MG63 (cell line): ENCODE data around the gene OR2V1. TPM values are rescaled to one million over a fixed set of nuclear protein-coding genes. Genes with fewer than 3 reads are reported as not detected.
"Not testable (repeated sequence)": the region's sequence is repeated elsewhere in the genome, so short reads cannot be mapped to it uniquely, and the experiment has no call there.

ENCODE experiments used
- DNase-seq: peaks from one replicate; pipeline ENCODE4 v3.0.0-alpha.2; 2020
- H3K27me3 ChIP-seq: fragments of 250-450 bp; sonication (Bioruptor Pico); 2 replicates; pipeline ENCODE4 v1.5.1; 2020; ENCODE audit warnings: mild to moderate bottlenecking, moderate library complexity
- H3K36me3 ChIP-seq: fragments of 250-450 bp; sonication (Bioruptor Pico); 2 replicates; pipeline ENCODE4 v1.5.1; 2020; ENCODE audit warnings: mild to moderate bottlenecking, moderate library complexity
- H3K4me3 ChIP-seq: fragments of 250-450 bp; sonication (Bioruptor Pico); 2 replicates; pipeline ENCODE4 v1.5.1; 2020; ENCODE audit warnings: mild to moderate bottlenecking, moderate library complexity
- H3K9me3 ChIP-seq: fragments of 250-450 bp; sonication (Bioruptor Pico); 2 replicates; pipeline ENCODE4 v1.5.1; 2020; ENCODE audit warnings: mild to moderate bottlenecking, moderate library complexity
- total RNA-seq: library from RNA; depleted of rRNA; stranded (reverse); fragments of >200 nt; shearing (Covaris generic); gene quantifications from 2 replicates; pipeline ENCODE4 v1.2.3, GENCODE V29; 2014; ENCODE audit warnings: low replicate concordance

Gene OR2V1
- total RNA-seq, 1 experiment from 2014 or later, result not detected

GRCh38 chr5:181140766-181141165 is 9.8 kb upstream of the OR2V1 start:
- Histone ChIP-seq H3K4me3 (no peak overlapping the region), H3K27me3 (peaks cover 30% of the 10 kb centered on the region), H3K36me3 (no peaks in the 10 kb centered on the region), H3K9me3 (peaks cover 23% of the 10 kb centered on the region)
- no peak for DNase-seq

GRCh38 chr5:181138258-181138657 is 7.3 kb upstream of the OR2V1 start:
- H3K9me3 ChIP-seq, result peaks cover 10% of the 10 kb centered on the region
- DNase-seq, result no peak
- H3K27me3 ChIP-seq, result peaks cover 17% of the 10 kb centered on the region
- no peaks in the 10 kb centered on the region for H3K36me3 ChIP-seq
- no peak overlapping the region for H3K4me3 ChIP-seq

- H3K9me3 ChIP-seq, result peaks cover 9% of the 10 kb centered on the region
Measured at GRCh38 chr5:181136361-181136955, 5.5 kb upstream of the OR2V1 start.

GRCh38 chr5:181134259-181134658 is 3.3 kb upstream of the OR2V1 start:
- peaks cover 9% of the 10 kb centered on the region for H3K9me3 ChIP-seq
- no peak overlapping the region for H3K4me3 ChIP-seq
- peaks cover 13% of the 10 kb centered on the region for H3K27me3 ChIP-seq
- no peaks in the 10 kb centered on the region for H3K36me3 ChIP-seq
- no peak for DNase-seq

More at GRCh38 chr5:181136361-181136955, 5.5 kb upstream of the OR2V1 start:
- no peak for DNase-seq
- Histone ChIP-seq H3K27me3 (peaks cover 14% of the 10 kb centered on the region), H3K36me3 (no peaks in the 10 kb centered on the region), H3K4me3 (no peak overlapping the region)

GRCh38 chr5:181133610-181134231 is 2.8 kb upstream of the OR2V1 start:
- H3K36me3 ChIP-seq, result no peaks in the 10 kb centered on the region
- no peak overlapping the region for H3K4me3 ChIP-seq
- H3K27me3 ChIP-seq, result peaks cover 18% of the 10 kb centered on the region
- DNase-seq, result peak; percentile 95
- H3K9me3 ChIP-seq, result peaks cover 9% of the 10 kb centered on the region

- DNase-seq, result no peak
- Histone ChIP-seq H3K27me3 (peaks cover 19% of the 10 kb centered on the region), H3K36me3 (no peaks in the 10 kb centered on the region), H3K4me3 (no peak overlapping the region), H3K9me3 (peaks cover 9% of the 10 kb centered on the region)
Measured at GRCh38 chr5:181133083-181133482, 2.1 kb upstream of the OR2V1 start.

- peaks cover 6% of the 10 kb centered on the region for H3K9me3 ChIP-seq
- no peaks in the 10 kb centered on the region for H3K36me3 ChIP-seq
- H3K4me3 ChIP-seq, result no peak overlapping the region
- H3K27me3 ChIP-seq, result peaks cover 23% of the 10 kb centered on the region
- DNase-seq, result no peak
Measured at GRCh38 chr5:181131514-181131913, 545 bp upstream of the OR2V1 start.

GRCh38 chr5:181130081-181130480 is 888 bp downstream of the OR2V1 start:
- H3K27me3 ChIP-seq, result peaks cover 28% of the 10 kb centered on the region
- H3K9me3 ChIP-seq, DNase-seq, H3K36me3 ChIP-seq, H3K4me3 ChIP-seq: not testable (repeated sequence)

GRCh38 chr5:181129601-181130000 is 1.4 kb downstream of the OR2V1 start:
- Histone ChIP-seq H3K9me3 (0 out of 2 replicates have a peak, but pooled peaks cover 2% of the 10 kb centered on the region), H3K4me3 (no peak overlapping the region), H3K27me3 (peaks cover 28% of the 10 kb centered on the region), H3K36me3 (no peaks in the 10 kb centered on the region)
- no peak for DNase-seq

- H3K4me3 ChIP-seq, result no peak overlapping the region
- no peaks in the 10 kb centered on the region for H3K36me3 ChIP-seq
- DNase-seq, result no peak
- H3K27me3 ChIP-seq, result peaks cover 29% of the 10 kb centered on the region
- 0 out of 2 replicates have a peak, but pooled peaks cover 2% of the 10 kb centered on the region for H3K9me3 ChIP-seq
Measured at GRCh38 chr5:181127907-181128626, 2.9 kb downstream of the OR2V1 start.

GRCh38 chr5:181127456-181127855 is 3.5 kb downstream of the OR2V1 start:
- Histone ChIP-seq H3K9me3 (0 out of 2 replicates have a peak, but pooled peaks cover 2% of the 10 kb centered on the region), H3K27me3 (peaks cover 29% of the 10 kb centered on the region), H3K36me3 (no peaks in the 10 kb centered on the region), H3K4me3 (no peak overlapping the region)
- DNase-seq, result no peak

GRCh38 chr5:181126841-181127240 is 4.1 kb downstream of the OR2V1 start:
- H3K9me3 ChIP-seq, result 0 out of 2 replicates have a peak, but pooled peaks cover 2% of the 10 kb centered on the region

GRCh38 chr5:181124526-181124925 is 6.4 kb downstream of the OR2V1 start:
- DNase-seq, result no peak
- Histone ChIP-seq H3K9me3 (0 out of 2 replicates have a peak, but pooled peaks cover 2% of the 10 kb centered on the region), H3K4me3 (no peak overlapping the region), H3K27me3 (peaks cover 21% of the 10 kb centered on the region), H3K36me3 (no peaks in the 10 kb centered on the region)

More at GRCh38 chr5:181126841-181127240, 4.1 kb downstream of the OR2V1 start:
- Histone ChIP-seq H3K4me3 (no peak overlapping the region), H3K27me3 (peaks cover 29% of the 10 kb centered on the region), H3K36me3 (no peaks in the 10 kb centered on the region)
- DNase-seq, result no peak

GRCh38 chr5:181121675-181122561 is 9.1 kb downstream of the OR2V1 start:
- Histone ChIP-seq H3K4me3 (no peak overlapping the region), H3K27me3 (peaks cover 7% of the 10 kb centered on the region; the same call in 1 of the 2 replicates), H3K36me3 (no peaks in the 10 kb centered on the region), H3K9me3 (0 out of 2 replicates have a peak, but pooled peaks cover 2% of the 10 kb centered on the region)
- DNase-seq, result no peak

- no peak for DNase-seq
- Histone ChIP-seq H3K4me3 (no peak overlapping the region), H3K36me3 (no peaks in the 10 kb centered on the region), H3K9me3 (no peaks in the 10 kb centered on the region), H3K27me3 (peaks cover 12% of the 10 kb centered on the region)
Measured at GRCh38 chr5:181120761-181121160, 10.2 kb downstream of the OR2V1 start.

GRCh38 chr5:181120306-181120705 is 10.7 kb downstream of the OR2V1 start:
- Histone ChIP-seq H3K36me3 (no peaks in the 10 kb centered on the region), H3K27me3 (peaks cover 16% of the 10 kb centered on the region), H3K4me3 (no peak overlapping the region), H3K9me3 (no peaks in the 10 kb centered on the region)
- no peak for DNase-seq
